GM19324 (cell line): ENCODE results near the gene ICAM4.

Experiments
- ATAC-seq: cut with Tn5 transposase; IDR thresholded peaks from one replicate; pipeline ENCODE4 v1.9.1; 2021; ENCODE audit warnings: mild to moderate bottlenecking, moderate library complexity; ENCODE audit not compliant: unreplicated experiment, low FRiP score

ICAM4 gene

DNA sequence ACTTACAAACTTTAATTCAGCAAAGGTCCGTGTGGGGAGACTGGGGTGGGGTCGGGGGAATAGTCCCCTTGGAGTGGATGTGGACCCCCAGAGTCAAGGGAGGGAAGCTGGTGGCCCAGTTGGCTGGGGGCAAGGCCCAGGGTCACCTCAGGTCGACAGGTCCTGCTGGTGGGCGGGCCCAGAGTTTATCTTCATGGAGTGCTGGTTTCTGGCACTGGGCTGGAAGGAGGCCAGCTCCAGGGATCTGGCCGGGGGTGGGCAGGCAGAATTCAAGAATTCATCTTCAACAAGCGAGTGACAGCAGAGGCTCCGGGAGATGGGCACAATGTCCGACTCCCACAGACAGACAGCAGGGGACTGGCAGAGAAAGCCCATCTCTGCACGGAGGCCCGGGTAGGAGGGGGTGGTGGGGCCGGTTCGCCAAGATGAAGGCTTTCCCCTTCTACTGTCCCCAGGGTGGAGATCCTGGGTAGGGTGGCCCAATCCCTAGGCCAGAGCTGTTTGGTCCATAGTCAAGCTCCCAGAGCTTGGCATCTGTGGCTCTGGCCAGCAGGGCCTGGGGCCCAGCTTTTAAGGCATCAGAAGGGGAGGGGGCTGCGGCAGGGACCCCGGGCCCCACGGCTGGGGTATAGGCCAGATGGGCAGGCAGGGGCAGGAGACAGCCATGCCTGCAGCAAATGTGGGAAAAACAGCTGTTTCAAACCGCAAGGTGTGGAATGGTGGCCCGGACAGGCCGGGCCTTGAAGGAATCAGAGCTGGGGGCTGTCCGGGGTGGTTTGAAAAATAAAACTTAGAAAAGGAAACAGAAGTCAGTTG lies 29.7 kb downstream of the ICAM4 start:
- ATAC-seq, result no peak

DNA sequence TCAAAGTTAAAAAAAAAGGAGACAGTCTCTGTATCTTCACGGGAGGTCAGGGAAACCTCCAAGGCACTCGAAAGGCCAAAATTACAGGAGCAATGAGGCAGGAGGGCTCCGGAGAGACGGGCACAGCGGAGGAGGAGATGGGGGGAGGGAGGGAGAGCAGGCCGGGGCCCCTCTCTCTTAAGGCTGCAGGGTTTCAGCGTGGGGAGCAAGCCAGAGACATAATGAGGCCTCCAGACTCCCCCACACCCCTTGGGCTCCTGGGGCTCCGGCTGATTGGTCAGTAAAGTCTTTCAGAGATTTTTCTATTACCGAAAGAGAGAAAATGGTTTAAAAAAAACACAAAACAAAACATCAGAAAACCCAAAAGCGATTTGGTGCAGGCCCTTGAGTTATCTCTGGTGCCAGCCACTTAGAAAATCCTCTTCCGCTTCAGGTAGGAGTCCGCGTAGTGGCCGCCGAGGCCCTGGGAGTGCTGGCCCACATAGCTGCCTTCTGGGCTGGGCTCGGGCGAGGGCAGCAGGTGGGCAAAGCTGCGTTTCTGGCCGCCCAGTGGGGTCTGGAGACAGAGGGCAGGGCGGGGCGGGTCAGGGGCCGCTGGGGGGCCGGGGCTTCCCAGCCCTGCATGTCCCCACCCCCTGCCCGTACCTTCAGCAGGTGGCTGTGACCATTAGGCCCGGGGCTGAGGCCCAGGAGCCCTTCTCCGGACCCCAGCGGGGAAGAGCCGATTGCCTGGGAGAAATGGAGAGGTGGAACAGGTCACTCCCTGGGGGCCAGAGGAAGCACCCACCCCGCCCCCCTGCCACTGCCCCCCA lies 30.5 kb downstream of the ICAM4 start:
- ATAC-seq, result no peak

DNA sequence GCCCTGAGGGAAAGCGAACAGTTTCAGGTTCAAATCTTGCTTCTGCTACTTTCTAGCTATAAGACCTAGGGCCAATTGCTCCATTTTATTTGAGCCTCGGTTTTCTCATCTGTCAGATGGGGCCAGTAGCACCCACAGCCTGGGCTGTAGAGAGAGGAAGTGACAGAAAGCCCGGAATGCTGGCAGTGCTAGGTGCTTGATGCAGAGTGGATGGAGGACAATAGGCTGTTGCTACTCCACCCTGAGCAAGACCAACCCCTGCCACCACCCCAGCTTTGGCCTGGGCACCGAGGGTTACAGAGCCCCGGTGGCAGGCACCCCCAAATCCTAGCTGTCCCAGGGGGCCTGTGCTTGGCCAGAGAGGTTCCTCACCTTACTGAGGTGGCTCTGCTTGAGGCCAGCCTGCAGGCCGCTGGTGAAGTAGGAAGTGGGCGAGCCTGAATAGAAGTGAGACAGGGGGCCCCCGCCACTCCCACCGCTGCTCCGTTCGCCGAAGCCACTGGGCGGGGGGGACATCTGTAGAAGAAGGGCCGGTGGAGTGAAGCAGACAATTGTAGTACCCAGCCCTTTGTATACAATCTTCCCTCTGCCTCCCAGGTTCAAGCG lies 31.2 kb downstream of the ICAM4 start:
- no peak for ATAC-seq

DNA sequence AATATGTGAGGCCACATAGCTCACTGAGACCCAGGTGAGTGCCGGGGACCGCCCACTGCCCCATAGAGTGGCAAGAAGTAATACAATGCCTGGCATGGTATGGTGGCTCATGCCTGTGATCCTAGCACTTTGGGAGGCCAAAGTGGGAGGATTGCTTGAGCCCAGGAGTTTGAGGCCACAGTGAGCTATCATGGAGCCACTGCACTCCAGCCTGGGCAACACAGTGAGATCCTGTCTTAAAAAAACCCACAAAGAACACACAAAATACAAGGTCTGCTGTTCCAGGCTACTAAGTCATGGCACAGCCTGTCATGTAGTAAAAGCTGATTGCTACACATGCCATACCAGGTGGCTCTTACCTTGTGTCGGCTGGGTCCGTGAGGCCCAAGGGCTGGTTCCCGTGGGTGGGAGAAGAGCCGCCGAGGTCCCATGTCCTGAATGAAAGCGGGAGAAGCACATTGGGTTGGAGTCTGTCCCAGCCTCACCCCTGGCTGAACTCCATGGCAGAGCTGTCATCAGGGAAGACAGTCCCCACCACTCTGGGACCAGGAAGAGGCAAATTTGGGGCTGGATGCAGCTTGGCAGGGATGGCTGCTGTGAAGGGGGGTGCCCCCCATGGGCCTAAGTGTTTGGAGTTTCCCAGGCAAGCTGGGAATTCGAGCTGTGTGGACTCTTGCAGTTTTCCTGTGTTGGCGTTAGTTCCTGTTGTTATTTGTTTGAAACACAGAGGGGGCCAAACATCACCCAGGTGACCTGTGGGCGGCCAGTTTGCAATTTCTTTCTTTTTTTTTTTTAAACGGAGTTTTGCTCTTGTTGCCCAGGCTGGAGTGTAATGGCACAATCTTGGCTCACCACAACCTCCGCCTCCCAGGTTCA lies 32.3 kb downstream of the ICAM4 start:
- ATAC-seq, result no peak

DNA sequence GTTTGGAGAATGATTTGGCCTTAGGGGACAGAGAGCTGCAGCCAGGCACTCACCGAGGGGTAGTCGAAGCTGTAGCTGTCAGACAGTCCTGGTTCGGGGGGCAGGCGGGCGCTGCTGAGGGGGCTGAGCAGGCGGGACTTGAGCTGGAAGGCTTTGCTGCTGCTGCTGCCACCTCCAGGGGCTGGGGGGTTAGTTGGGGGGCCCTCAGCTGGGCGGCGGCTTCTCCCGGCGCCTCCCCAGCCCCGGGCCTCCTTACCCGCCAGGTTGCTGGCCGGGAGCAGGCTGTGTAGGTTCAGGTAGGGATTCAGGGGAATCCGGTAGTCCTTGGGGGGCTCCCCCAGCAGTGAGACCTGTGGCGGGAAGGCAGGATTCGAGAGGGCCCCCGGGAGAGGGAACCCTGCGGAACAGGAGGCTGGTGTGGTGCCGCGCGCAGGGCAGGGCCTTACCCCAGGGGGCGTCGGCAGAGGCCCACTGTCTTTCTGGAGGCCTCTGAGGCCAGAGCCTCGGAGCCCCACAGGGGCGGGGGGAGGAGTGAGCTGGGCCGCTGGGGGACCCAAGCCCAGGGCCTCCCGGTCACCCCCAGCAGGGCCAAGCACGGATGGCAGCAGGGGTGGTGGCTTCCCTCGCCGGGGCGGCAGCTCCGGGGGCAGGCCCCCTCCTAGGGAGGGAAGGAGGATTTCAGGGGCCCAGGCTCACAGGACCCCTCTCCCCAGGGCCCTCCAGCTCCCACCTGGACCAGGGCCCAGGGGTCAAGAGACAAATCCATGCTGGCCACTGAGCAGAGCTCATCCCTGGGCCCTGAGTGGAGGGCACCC lies 34.1 kb downstream of the ICAM4 start:
- no peak for ATAC-seq

DNA sequence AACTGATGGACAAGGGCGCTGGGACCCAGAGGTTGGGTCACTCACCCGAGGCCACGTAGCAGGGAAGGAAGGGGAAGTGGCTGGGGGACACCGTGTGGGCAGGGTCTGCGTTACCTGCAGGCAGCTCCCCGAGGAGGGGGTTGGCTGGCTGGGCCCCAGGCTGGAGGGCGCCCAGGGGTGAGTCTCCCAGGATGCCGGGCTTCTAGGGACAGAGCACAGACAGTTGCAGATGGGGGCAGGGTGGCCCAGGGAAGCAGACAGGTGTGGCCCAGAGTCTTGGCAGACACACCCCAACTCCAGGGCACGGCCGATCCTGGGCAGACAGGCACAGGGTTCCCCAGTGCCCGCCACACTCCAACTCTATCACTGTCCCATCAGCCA lies 34.7 kb downstream of the ICAM4 start:
- ATAC-seq, result no peak

DNA sequence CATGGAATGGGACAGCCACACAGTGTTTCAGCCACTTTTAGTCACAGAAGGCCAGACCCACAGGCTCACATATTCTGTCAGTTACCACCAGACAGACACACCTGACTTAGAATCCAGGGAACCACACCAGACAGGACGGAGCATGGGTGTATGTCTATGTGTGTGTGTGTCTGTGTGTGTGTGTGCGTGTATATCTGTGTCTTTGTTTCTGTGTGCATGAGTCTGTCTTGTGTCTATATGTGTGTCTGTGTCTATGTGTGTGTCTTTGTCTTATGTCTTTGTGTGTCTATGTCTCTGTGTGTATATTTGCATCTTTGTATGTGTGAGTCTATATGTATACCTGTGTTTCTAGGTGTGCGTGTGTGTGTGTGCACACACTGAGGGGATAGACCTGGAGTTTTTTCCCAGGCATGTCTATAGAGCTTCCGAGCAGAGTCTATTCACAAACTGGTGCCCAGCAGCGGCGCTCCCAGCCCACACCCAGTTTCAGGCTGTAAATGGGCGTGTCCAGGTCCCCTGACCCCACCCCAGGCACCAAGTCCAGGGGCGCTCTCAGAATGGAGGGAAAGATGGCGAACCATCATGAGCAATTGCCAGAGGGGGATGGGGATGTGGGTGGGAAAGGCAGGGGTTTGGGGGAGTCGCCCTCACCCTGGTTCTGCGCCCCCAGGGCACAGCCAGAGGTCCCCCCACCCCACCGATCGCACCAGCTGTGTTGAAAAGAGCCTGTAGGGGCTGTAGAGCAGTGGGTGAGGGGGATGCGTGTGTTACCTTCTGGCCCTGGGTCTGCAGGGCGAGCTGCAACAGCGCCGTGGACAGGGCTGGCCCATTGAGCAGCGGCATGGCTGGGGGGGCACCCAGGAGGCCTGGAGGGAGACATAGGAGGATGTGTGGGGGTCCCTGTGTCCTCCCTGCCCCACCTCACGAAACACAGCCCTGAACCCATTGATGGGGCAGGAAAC lies 35.4 kb downstream of the ICAM4 start:
- ATAC-seq, result no peak

DNA sequence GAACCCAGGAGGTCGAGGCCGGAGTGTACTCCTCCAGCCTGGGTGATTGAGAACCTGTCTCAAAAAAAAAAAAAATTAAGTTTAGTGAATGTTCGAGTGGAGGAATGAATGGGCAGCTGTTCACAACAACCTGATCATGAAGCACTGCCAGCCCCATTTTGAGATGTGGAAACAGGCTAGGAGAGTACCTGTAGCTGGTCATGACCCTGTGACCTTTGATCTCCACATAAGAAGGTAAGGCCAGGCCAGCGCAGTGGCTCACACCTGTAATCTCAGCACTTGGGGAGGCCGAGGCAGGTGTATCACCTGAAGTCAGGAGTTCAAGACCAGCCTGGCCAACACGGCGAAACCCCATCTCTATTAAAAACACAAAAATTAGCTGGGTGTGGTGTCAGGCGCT lies 39.0 kb downstream of the ICAM4 start:
- ATAC-seq, result no peak

DNA sequence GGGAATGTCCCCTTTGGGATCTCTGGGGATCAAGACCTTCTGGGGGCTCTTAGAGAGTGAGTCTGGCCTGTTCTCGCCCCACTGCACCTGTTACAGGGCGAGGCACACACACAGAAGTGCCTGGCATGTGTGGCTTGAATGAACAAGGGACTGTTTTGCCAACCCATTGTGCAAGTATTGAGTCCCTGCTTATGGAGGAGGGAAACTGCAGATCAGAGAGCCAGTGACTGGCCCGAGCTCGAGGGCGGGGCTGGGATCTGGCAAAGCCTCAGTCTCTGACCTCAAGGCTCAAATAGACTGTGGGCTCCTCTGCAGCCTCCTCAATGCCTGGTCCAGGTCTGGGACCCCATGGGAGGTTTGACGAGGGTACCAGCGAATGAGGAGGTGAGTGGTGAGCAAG lies 41.0 kb downstream of the ICAM4 start:
- ATAC-seq, result no peak

DNA sequence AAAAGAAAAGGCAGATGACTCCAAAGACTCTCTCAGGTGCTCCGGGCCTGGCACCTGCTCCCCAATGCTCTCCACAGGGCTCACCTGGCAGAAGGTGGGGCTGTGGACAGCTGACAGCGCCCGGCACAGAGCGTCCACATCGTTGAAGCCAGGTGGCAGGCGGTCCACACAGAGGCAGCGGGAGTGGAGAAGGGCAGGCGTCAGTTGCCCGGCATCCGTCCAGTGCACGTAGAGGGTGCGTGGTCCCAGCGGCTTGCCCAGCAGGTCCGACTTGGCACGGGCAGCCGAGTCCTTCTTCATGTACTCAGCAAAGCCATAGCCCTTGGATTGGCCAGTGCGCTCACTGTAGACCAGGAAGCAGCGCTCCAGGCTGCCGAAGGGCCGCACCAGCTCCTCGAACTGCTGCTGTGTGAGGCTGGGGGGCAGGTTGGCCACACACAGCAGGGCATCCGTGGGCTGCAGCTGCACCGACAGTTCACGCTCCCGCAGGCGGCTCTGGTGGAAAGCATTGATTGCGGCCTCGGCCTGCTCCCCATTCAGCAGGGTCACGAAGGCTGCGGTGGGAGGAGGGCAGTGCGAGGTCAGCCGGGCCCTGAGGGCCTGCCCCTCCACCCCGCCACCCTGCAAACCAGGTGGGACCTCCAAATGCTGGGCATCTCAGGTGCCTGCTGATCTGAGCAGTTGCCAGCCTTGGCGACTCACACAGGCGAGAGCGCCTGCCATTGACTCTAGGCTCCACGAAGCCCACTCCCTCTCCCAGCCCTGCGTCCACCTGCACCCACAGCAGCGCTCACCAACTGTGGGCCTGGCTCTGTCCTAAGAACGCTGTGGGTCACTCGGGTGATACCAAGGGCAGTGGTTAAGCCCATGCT lies 42.0 kb downstream of the ICAM4 start:
- no peak for ATAC-seq

DNA sequence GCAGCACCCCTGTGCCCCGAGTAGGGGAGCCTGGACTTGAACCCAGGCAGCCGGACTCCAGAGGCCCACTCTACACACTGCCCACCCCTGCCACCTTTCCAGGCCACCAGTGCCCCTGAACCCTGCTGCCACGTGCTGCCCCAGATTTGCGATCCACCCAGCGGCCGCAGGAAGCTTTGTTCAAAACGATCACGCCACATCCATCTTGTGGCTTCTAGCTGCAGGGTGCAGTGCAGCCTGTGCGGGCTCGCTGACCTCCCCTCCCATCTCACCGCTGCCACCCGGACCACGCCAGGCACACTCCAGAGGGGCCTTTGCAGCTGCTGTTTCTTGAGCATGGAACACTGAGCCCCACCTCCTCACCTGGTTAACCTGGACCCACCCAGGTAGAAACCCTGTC lies 42.8 kb downstream of the ICAM4 start:
- no peak for ATAC-seq

DNA sequence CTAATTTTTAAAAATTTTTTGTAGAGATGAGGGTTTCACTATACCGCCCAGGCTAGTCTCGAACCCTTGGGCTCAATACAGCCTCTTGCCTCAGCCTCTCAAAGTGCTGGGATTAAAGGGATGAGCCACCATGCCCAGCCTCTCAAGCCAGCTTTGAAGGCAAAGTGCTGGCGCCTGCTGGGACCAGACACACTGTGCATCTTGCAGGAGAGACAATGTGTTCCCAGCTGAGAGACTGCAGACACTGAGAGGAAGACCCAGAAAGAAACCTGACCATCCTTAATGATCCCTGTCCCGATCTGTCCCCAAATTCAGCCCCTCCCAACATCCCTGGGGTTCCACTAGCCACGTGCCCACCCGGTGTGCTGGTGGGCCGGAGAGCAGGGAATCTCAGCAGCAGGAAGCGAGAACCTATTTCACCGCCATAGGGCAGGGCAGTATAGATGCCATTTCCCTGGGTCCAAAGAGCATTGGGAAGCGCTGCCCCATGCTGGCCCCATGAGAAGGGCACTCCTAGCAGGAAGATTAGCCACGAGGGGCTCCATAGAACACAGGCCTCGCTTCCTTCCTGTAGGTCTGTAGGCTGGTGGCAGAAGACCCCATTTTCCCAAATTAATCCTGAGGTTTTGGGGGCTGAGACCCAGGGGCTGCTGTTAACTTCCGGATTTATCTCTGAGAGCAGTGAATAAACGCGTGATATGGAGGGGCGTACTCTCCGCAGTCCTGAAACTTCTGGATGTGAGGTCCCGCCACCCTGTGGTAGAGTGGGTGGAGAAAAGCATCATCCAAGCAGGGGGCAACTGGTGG lies 45.6 kb downstream of the ICAM4 start:
- no peak for ATAC-seq

DNA sequence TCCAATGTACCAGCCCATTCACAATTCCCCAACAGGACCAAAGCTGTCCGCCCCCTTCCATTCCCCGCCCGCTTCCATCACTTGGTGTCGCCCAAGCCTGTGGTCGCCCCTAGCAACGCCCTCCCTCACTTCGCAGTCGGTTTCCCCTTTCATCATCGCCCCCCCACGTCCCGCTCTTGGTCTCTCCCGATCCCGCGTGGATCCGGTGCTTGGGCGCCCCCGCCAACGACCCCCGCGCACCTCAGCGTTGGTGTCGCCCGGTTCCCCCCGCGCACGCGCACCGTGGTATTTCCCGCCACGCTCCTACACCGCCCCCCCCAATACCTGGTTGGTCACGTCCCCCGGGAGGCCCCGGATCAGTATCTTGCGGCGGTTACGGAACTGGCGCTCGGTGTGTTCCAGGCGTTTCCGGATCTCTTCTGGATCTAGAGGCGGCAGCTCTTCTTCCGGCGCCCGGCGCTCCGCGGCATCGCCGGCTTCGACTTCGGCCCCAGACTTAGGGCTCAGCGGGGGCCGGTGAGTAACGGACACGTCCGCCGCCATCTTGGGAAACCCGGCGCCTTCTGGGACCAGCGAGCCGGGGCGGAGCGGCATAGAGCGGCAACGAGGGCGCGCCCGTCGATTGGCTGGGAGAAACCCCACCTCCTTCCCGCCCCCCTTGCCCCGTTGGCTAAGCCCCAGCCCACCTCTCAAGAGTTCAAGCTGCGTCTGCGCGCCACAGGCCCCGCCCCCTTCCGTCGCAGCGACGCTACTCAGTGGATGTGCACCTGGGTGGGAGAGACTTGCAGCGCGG lies 46.4 kb downstream of the ICAM4 start, which contains the start of gene RAVER1:
Gene RAVER1 (minus strand): TSS at position 565 of the 793 bp plus-strand sequence. CDS start 22 bp downstream, at position 543.
- ATAC-seq, result peak; percentile 89

DNA sequence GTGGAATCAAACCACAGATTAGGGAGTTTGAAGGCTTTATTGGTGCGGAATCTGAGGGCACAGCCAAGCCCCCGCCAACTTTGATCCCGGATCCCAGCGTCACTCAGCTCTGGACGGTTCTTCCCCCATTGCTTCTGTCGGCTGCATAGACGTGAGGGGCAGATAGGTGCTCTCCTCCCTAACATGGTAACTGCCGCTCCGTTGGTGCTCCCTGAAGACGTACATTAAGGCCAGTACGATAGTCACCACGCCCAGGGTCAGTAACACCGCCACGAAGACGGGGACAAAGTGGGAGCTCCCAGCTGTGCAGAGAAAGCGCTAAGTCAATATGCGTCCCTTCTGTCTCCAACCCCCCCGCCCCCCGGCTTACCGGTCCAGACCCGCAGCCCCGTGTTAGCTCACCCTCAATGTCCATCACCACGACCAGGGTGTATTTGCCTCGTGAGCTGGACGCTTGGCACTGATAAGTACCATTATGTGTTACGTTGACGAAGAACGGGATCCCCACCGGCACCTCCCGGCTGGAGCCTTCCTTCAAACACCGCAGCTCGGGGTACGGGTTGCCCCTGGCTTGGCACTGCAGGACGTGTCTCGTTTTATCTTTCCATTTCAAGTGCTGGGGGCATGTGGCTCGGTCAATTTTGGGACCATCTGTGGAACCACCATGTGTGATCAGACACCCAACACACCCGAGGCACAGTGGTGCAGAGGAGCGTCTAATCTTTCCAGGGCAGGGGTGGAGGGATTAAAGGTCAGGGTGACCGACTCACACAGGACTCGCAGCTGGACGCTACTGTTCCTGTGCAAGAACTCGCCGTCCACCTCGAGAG lies 47.2 kb downstream of the ICAM4 start:
- ATAC-seq, result no peak
